ENCODE data around the gene KRTAP21-1.
"Not testable (repeated sequence)": the region's sequence is repeated elsewhere in the genome, so short reads cannot be mapped to it uniquely, and the experiment has no call there.

The KRTAP21-1 gene

DNA sequence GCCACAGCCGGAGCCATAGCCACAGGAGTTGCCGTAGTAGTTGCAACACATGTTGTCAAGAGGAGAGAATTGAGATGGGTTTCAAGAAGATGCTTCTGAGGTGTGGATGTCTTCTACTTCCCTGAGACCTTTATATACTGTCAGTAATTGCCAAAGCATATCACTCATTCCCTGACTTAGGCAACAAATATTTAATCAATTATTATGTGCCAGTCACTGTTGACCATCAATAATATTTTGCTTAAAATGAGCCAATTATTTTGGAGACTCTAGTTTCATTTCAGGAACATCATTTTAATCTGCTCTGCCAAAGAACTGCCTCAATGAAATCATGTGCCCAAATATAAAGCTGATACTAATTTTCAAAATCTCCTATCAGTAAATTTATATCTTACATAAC, at the start of gene KRTAP21-1:
Gene KRTAP21-1 (minus strand): TSS at position 101 of the 400 bp plus-strand sequence. CDS start 50 bp downstream, at position 51.
- not testable (repeated sequence) for FAIRE-seq; DNase-seq (ENCODE audit: insufficient read length, low spot score)

DNA sequence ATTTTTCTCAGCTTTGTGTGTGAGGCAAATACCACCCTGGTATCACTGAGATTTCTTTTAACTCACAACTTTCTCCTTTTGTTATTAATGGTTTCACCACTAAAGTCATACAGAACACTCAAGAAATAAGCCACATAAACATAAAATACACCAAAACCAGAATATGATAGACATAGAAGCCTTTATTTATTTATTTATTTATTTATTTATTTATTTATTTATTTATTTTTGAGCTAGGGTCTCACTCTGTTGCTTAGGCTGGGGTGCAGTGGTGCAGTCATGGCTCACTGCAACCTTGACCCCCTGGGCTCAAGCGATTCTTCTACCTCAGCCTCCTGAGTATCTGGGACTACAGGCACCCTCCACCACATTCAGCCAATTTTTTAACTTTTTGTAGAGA, 45.4 kb upstream of the KRTAP21-1 start:
- DNase-seq (ENCODE audit: insufficient read length, low spot score) (no peak), FAIRE-seq (no peak)

DNA sequence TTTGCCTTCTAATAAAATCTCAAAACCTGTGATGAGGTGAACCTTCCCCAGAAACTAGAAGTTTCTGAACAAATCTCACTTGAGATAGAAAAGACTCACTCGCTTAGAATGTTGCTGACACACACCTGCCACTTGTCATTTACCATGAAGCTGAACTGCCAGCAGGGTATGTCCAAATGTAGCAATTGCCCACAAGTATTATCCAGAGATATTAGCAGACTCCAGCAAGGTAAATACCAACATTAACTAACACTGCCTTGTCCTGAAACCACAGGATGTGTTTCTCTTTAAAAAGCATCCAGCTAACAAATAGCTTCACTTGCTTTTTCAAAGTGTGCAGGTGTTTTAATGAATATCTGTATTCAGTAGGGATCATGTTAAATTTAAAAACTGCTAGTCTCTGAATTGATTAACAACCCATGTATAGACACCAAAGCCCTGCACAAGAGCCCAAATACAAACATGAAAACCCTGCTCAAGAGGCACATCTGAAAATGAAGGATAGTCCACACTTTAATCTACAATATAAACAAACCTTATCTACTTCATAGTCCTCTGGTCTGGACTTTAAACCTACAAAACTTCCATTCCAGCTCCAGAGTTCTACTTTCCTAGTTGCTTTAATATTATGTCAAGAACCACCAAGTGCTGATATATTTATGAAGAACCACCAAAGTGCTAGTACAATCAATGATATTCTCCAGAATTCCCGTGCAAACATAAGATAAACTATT, 38.5 kb upstream of the KRTAP21-1 start:
- FAIRE-seq, result no peak

DNA sequence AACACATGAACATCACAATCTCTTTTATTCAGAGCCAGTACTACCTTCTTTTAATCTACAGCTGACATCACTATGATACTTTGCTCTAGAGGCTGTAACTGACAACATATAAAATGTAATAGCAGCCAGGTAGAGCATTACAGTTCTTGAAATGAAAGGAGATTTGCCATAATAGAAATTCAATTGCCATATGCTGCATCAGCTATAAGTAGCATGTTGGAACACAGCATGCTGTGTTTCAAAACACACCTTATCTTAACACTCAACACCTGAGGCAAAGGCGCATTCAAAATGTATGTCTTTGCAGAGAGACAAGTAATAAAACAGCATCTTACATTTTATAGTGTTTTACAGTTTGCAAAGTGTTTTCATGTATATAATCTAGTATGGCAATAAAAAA, 24.0 kb upstream of the KRTAP21-1 start:
- FAIRE-seq (no peak), DNase-seq (ENCODE audit: insufficient read length, low spot score) (no peak)

More for the DNA sequence above, 38.5 kb upstream of the KRTAP21-1 start:
- no peak for DNase-seq (ENCODE audit: insufficient read length, low spot score)

GRCh38 chr21:30769724-30770431, 14.7 kb upstream of the KRTAP21-1 start:
- DNase-seq (ENCODE audit: insufficient read length, low spot score) (no peak), FAIRE-seq (no peak)

DNA sequence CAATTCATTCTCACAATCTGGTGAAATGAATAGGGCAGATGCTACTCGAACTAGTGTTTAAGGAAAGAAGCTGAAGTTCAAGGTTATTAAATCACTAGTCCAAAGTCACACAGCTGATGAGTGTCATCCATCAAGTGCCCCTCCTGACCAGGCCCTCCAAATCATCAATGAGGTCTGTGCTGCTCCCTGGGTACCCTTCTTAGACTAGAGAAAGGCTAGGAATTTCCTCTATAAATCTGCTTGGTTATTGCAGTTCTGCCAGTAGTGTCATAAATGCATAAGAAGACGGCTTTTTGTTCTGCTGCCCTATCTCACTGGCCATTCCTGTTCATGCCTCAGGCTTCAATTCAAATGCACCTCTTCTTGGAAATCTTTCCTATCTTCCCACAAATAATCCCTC, 5.5 kb upstream of the KRTAP21-1 start:
- FAIRE-seq, result no peak
- DNase-seq (ENCODE audit: insufficient read length, low spot score), result no peak

- no peak for FAIRE-seq
- DNase-seq (ENCODE audit: insufficient read length, low spot score), result no peak
These were observed 3.1 kb upstream of the KRTAP21-1 start for GRCh38 chr21:30758306-30758705.

- FAIRE-seq, result no peak
- no peak for DNase-seq (ENCODE audit: insufficient read length, low spot score)
These were observed 8.1 kb downstream of the KRTAP21-1 start, which contains the start of gene KRTAP21-2 for GRCh38 chr21:30747159-30747558. Gene KRTAP21-2, minus strand, starts transcription at chr21:30747259. Its CDS starts 57 bp downstream, at chr21:30747202.

GRCh38 chr21:30740462-30740861, 14.8 kb downstream of the KRTAP21-1 start:
- FAIRE-seq (no peak), DNase-seq (ENCODE audit: insufficient read length, low spot score) (no peak)

DNA sequence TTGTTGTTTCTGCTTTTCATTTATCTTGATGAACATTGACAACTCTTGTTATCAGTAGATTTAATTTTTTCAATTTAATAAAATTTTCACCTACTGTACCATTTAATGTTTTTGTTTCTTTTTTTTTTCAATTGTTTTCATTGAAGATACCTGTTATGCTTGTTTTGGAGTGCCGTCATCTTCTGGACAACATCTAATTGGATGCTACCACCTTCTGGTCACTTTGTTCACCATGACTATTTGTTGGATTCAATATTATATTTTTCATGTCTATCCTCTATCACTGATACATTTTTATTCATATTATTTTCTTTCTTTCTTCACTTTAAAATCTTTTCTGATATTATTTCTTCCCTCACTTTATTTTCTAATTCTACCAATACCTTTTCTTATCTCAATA, 22.2 kb downstream of the KRTAP21-1 start:
- DNase-seq (ENCODE audit: insufficient read length, low spot score), result no peak
- FAIRE-seq, result no peak

DNA sequence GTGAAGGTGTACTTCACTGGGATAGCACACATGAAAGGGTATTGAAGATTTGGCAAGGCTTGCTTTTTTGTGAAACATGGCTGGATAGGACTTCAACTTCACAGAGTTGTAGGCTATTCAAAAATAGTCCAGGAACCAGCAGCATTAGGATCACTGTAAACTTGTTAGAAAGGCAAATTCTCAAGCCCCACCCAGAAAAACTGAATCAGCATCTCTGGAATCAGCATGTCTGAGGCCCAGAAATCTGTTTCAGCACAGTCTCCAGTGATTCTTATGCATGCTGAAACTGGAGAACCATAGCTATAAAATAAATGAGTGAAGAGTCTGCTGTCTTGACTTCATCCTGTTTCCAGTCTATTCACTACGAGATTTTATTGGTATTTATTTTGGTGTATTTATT, 28.5 kb downstream of the KRTAP21-1 start:
- FAIRE-seq (no peak), DNase-seq (ENCODE audit: insufficient read length, low spot score) (no peak)

- no peak for DNase-seq (ENCODE audit: insufficient read length, low spot score)
- FAIRE-seq, result no peak
These were observed 35.8 kb downstream of the KRTAP21-1 start for GRCh38 chr21:30719401-30719800.

DNA sequence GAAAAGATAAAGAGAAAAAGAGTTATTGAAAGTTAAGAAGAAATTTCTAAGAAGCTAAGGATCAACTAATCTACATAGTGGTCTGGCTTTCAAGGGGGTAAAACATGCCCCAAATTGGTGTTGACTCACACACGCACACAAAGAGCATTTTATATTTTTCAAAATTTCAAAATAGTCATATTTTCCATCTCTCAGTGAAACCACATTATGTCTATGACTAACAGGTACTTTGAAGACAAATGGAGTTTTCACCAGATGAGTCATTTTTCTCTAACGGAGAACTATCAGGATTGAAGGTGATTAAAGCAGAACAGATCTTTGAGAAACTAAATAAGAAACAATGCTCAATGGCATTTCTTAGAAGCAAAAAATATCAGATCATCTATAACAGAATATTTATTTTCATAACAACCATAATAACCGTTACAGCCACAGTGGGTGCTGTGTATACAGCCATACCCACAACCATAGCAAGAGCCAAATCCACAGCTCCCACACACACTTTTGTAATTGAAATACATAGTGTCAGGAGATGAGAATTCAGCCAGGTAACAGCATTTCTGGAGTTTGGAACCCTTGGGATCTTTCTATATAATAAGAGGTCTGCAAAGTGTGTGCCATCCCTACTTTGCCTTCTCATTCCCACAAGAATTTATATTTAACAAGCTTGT, 36.9 kb downstream of the KRTAP21-1 start, which contains the start of gene KRTAP21-3:
Gene KRTAP21-3 (minus strand): TSS at position 539 of the 671 bp plus-strand sequence. CDS start 18 bp downstream, at position 521.
- FAIRE-seq (no peak), DNase-seq (ENCODE audit: insufficient read length, low spot score) (peak; percentile 23)

- DNase-seq (ENCODE audit: insufficient read length, low spot score), result no peak
- no peak for FAIRE-seq
These were observed 38.1 kb downstream of the KRTAP21-1 start for GRCh38 chr21:30717105-30717504.

- DNase-seq (ENCODE audit: insufficient read length, low spot score) (no peak), FAIRE-seq (no peak)
These were observed 40.3 kb downstream of the KRTAP21-1 start for GRCh38 chr21:30714946-30715345.

DNA sequence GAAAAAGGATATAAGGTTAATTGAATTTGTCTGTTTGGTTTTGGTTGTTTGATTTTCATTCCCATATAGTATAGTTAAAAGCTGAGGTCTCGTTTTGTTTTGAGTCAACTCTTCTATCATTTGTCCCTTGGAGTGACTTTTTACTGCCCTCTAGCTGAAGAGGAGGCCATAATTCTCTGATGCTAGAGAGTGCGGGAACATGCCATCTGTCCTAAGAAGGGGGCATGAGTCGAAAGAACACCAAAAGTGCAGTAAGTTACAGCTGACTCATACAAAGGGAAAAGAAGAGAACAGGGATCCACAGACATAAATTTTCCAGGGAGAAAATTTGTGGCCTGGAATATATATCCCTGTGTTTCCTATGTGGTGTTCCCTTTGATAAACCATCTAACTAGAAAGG, 40.8 kb downstream of the KRTAP21-1 start:
- DNase-seq (ENCODE audit: insufficient read length, low spot score), result no peak
- no peak for FAIRE-seq

DNA sequence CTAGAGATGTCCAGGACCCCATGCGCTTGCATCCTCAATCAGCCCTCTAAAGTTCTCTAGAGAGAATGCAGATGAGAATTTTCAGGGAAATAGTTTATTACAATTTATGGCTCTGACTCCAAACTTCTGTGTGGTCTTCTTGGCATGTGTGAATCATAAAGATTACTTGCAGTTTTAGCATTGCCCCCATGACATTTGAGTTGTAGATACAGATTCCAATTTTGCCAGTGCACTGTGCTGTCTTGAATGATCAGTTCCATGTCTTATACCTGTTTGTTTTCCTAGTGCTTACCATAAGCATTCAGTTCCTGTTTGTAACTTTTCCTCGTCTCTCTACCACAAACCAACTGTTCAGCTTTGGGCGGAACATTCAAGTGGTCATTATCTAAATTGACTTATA, 41.5 kb downstream of the KRTAP21-1 start:
- no peak for FAIRE-seq
- no peak for DNase-seq (ENCODE audit: insufficient read length, low spot score)

DNA sequence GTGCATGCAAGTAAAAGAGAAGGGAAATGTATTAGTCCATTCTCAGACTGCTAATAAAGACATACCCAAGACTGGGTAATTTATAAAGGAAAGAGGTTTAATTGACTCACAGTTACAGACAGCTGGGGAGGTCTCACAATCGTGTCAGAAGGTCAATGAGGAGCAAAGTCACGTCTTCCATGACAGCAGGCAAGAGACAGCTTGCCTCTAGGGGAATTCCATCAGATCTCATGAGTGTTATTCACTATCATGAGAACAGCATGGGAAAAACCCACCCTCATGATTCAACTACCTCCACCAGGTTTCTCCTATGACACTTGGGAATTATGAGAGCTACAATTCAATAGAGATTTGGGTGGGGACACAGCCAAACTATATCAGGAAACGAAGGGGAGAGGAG, 44.7 kb downstream of the KRTAP21-1 start:
- FAIRE-seq, result no peak

GRCh38 chr21:30707409-30707808, 47.8 kb downstream of the KRTAP21-1 start:
- FAIRE-seq, result peak; percentile 20
- no peak for DNase-seq (ENCODE audit: insufficient read length, low spot score)

More for the DNA sequence above, 44.7 kb downstream of the KRTAP21-1 start:
- no peak for DNase-seq (ENCODE audit: insufficient read length, low spot score)

All from HTR-8/SVneo (cell line).